ENCODE measurements around the gene DST.
A peak's percentile ranks its signal among the peaks of the same experiment; 100 is the strongest.

DST gene

DNA sequence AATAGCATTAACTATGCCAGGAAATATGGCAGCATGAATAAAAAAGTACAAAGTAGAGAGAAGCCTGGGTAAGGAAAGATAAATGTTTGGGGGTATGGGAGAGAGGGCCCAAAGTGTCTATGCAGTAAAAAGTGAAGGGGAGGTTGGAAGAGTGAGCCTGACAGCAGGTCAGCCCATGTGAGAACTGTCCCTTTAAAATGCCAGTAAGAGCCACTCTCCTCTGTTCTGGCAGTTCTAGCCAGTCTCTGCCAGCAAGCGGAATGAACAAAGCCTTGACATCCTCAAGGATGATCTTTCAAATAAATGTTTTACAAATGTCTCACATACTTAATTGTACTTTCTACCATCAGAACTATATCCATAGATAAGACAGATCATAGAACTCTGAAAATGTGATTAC is 164.5 kb downstream of the DST start:
- DNase-seq: no peak

- no peak for DNase-seq
Measured at GRCh38 chr6:56477241-56477640, 165.4 kb downstream of the DST start.

DNA sequence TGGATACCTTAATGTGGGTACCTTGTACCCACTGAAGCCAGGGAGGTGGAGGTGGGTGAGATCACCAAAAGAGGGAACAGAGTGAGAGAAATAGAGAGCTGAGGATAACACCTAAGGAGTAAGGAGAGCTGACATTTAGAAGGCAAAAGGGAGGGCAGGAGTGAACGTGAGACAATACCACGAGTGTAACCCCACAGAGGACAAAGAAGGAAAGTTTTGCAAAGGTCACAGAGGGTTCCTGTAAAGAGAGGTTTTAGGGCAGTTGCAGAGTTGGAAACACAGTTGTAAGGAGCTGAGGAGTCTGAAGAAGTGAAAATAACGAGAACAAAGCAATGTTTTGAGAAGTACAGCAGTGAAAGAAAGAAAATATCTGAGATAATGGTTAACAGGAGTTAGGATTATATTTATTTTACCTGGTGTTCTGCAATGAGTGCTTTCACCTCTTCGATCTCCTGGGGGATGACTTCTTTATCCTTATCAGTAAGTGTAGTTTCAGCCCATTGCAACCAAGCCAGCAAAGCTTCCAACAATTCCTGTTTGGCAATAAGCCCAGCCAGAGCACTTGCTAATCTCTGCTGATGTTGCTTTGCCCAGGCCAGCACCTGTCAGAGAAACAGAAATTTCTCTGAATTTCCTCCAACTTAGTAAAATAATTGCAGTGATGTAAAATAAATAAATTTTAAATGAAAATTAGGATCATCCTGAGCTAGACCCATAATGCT is 166.8 kb downstream of the DST start:
- no peak for DNase-seq

GRCh38 chr6:56474532-56474931 is 168.2 kb downstream of the DST start:
- no peak for DNase-seq

- no peak for DNase-seq
Measured at GRCh38 chr6:56463443-56463842, 179.2 kb downstream of the DST start.

- no peak for DNase-seq
Measured at GRCh38 chr6:56459030-56459805, 183.5 kb downstream of the DST start.

DNA sequence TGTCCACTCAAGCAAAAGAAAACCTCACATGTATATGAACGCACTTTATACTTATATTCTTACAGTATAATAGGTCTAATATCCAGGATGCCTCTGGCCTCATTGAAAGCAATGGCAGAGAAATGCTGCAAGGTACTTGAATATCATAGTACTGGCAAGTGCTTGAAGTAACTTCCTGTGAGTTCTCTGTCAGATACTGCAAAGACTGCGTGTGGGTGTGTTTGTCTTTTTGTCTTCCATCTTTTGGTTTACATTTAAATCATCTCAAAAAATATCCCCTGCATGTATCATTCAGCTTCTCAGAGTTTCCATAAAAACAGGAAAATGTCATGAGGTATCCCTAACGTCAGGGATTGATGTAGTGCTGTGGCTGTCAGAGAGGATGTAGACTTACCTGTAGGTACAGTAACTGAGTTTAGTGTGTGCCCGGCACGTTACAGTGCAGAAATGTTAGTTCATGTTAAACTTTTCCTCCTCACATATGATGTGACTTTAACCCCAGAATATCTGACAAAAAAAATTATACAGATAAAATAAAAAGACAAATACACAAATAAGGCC is 184.3 kb downstream of the DST start:
- DNase-seq: no peak

DNA sequence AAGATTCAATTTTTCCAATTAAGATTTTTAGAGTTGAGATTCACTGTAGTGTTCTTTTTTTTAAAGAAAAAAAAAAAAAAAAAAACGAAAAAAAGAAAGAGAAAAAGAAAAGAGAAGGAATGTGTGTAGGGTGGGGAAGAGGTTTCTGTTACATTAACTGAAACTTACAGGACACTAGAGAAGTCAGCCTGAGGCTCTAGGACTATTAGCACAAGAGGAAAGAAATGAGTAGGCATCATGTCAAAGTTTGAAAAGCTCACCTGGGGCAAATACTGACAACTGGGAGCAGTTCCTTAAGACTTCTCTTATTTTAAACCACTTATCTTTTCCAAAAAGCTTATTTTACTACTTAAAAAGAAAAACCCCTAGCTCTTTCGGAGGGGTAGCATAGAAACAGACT is 185.9 kb downstream of the DST start:
- DNase-seq: no peak

- DNase-seq: no peak
Measured at GRCh38 chr6:56450882-56451739, 191.6 kb downstream of the DST start.

DNA sequence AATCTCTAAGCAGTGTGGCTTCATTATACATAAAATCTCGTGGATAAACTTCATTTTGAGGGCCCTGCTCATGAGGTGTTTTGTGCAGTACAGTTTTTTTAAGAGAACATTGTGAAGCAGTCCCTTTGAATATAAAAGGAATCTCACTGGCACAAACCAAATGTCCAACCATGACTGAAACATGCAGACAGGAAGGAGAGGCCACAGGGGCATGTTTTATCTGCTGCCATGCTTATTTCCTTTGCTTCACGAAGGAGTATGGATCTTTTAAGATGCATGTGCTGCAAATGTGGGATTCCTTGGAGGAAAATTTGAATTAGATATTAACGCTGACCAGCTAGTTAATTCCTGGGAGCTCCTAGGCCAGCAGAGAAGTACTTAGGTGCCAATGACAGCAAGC is 192.3 kb downstream of the DST start:
- DNase-seq: no peak

DNA sequence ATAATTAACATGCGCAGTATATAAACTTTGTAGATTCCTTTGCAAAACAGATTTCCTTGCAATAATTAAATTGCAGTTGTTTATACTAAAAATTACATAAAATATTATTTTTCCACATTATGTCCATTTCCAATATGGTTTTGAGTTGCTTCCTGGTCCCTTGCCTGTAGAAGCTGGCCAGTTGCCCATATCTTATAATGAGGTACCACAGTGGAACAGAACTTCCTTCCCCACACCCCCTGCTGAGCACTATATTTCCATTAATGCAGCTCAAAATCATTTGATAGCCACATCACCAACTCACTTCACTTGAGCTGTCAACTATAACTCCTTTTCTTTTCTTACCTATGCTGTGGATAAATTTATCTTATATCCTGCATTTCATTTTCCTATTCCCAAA is 194.6 kb downstream of the DST start:
- DNase-seq: peak; percentile 3

DNA sequence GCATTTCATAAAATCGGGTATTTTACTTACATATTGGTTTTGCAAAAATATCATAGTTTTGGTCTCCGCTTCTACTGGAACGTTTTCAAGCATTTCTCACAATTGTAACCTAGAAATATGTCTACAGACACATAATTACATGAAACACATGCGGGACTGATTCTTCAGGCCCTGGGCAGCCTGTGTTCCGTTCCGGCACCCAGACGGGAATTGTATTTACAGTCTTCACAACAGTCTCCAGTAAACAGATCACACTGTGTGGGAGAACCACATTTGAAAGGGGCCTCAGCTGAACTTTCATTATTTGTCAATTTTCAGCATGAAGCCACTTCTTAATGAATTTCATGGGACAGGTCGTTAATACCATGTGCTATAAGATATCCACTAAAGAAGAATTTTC is 196.9 kb downstream of the DST start:
- no peak for DNase-seq

DNA sequence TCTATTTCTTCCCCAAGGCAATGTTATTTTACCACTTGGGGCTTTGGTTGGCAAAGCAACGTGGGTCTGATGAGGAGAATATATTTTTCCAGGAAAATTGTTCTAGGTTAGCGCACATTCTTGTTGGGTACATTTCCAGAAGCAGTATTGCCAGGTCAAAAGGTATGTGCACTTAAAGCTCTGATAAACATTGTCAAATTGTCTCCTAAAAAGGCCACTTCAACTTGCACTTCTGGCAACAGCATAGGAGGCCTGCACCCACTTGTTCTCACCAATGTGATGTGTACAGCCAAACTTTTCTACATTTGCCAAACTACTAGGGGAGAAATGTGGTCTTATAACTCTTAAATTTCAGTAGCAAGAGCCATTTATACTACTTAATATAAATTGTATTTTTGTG is 197.8 kb downstream of the DST start:
- DNase-seq: no peak

DNA sequence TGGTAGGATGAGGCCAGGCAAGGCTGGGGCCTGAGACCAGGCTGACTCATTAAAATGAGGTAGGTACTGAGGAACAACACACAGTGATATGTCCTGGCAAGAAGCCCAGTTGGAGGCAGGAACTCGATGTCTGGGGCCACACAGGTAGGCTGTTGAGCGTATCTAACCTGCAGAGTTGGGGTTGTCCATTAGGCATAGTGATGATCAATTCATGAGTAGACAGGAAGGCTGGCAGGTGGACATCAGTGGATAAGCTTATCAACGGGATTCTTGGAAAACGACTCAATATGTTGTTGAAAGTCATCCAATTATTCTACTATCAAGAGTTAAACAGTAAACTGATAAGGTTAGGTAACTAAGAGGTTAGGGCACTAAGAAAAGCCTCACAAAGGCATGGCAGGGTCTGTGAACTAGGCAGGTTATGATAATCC is 202.1 kb downstream of the DST start:
- no peak for DNase-seq

GRCh38 chr6:56437171-56437900 is 205.4 kb downstream of the DST start:
- DNase-seq: no peak

GRCh38 chr6:56435754-56436153 is 206.9 kb downstream of the DST start:
- no peak for DNase-seq

- no peak for DNase-seq
Measured at GRCh38 chr6:56435326-56435725, 207.4 kb downstream of the DST start.

DNA sequence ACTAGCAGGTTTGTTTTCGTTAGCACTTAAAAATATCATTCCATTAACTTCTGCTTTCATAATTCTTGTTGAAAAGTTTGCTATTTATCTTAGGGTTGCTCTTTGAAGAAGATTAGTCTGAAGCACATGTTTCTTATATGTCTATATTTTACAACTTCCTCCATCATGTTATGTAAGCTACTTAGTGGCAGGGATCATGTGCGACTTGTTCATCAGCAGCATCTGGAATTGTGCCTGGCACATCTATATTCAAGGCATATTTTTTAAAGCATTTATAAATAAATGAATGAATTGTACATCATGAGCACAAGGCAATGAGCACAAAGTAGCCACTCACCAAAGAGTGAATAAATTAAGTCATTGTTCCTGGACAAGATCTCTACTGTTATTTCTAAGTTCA is 208.1 kb downstream of the DST start:
- DNase-seq: no peak

DNA sequence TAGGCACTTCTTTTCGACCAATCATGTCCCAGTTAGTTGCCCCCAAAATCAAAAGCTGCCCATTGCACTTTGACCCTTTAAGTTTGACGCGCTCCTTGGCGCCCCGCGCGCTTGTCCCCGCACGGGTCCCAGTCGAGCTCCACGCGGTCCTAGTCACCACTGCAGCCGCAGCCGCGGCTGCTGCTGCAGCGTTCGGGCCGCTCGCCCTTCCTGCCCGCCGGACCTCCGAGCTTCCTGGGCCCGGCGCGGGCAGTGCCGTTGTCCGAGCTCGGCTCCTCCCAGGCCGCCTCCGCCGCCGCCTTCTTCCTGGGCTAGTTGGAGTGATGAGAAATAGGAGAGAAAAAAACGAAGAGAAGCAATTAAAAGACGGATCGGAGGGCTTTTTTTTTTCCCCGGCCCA is 209.6 kb downstream of the DST start:
- no peak for DNase-seq

DNA sequence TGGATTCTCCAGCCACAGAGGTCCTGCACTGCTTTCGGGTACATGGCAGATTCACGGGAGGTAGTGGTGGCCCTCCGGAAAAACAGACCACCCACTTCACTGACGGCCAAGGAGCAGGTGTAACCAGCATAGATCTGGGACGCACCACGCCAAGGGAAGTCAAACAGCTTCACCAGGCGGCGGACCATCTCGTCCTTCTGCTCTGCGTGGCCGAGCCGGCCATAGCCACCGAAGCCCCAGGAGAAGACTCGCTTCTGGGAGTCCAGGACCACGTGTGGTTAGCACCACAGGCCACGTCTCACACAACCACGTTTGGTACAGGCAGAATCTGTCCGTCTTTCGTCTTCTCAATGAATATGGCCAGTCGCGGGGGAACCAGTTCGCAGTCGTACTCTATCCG is 210.5 kb downstream of the DST start:
- DNase-seq: no peak

- no peak for DNase-seq
Measured at GRCh38 chr6:56430629-56431600, 211.8 kb downstream of the DST start.
